Muscle of leg (tissue), 11 donors: Measurements from ENCODE around the gene SEMA3E. TPM values are rescaled to one million over a fixed set of nuclear protein-coding genes. Genes with fewer than 3 reads are reported as not detected.

Source experiments
- DNase-seq: peaks from one replicate; pipeline ENCODE4 v3.0.0; 2013
- H3K27ac ChIP-seq: one replicate; pipeline ENCODE4 v1.5.1; 2013; ENCODE audit warnings: mild to moderate bottlenecking, low read length, control low read depth
- H3K27me3 ChIP-seq: one replicate; pipeline ENCODE4 v1.6.1; 2013; ENCODE audit warnings: low read length; ENCODE audit not compliant: control insufficient read depth, insufficient read depth
- H3K36me3 ChIP-seq: one replicate; pipeline ENCODE4 v1.6.1; 2013; ENCODE audit warnings: low read length; ENCODE audit not compliant: control insufficient read depth, insufficient read depth
- H3K4me1 ChIP-seq: one replicate; pipeline ENCODE4 v1.6.1; 2013; ENCODE audit warnings: low read length; ENCODE audit not compliant: control insufficient read depth, insufficient read depth
- H3K4me3 ChIP-seq: one replicate; pipeline ENCODE4 v1.5.1; 2013; ENCODE audit warnings: low read length, control low read depth
- H3K9me3 ChIP-seq: replicated peaks from 2 replicates; pipeline ENCODE4 v1.6.1; 2013; ENCODE audit warnings: low read depth, low read length; ENCODE audit not compliant: control insufficient read depth
- WGBS: methylation state at CpG from one replicate; pipeline ENCODE4 v1.1.5; 2013; ENCODE audit warnings: missing lambda C conversion rate; ENCODE audit not compliant: insufficient coverage; 5-methylcytosine and 5-hydroxymethylcytosine counted together
- polyA plus RNA-seq, 8 donors: library from polyadenylated mRNA; unstranded; fragments of 120-200 nt; gene quantifications; one replicate each; pipeline versions ENCODE4 v1.2.1 to v1.2.3, GENCODE V29; 2013; ENCODE audit warnings: inconsistent platforms in 1 of 8, low replicate concordance in 1 of 8; ENCODE audit not compliant: insufficient read length in 8 of 8, insufficient read depth in 1 of 8
- total RNA-seq: library from RNA; stranded (reverse); fragments of 120-200 nt; gene quantifications from one replicate; pipeline ENCODE4 v1.2.4, GENCODE V29; 2013

SEMA3E gene
- total and polyA plus RNA-seq, 9 donors: 2.2 to 5.8 (median 3.8) TPM

GRCh38 chr7:83643739-83644138, 5.2 kb downstream of the SEMA3E start:
- no peaks in the 10 kb centered on the region for H3K36me3 ChIP-seq

DNA sequence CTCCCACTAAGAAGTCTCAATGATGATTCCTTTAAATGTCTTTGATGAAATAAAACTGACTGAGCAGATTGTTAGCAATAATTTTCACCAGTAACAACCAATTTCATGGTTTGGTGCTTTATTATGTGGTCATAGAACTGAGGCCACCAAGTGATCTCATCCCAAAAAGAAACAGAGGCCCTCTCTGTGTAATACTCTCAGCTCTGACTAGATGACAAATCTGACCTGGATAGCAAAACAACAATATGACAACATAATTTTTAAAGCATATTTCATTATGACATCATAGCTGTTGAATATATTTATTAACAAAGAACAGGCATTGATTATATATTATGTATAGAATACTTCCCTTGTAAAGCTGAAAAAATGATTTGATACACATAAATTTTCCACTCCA, 5.9 kb downstream of the SEMA3E start:
- Histone ChIP-seq H3K4me3 (no peak overlapping the region), H3K9me3 (no peaks in the 10 kb centered on the region), H3K27me3 (no peaks in the 10 kb centered on the region), H3K4me1 (no peaks in the 10 kb centered on the region), H3K27ac (no peak overlapping the region), H3K36me3 (no peaks in the 10 kb centered on the region)
- no peak for DNase-seq

More at GRCh38 chr7:83643739-83644138, 5.2 kb downstream of the SEMA3E start:
- peaks cover 3% of the 10 kb centered on the region for H3K4me1 ChIP-seq
- H3K27ac ChIP-seq: no peak overlapping the region
- no peak overlapping the region for H3K4me3 ChIP-seq
- DNase-seq: no peak
- no peaks in the 10 kb centered on the region for H3K9me3 ChIP-seq
- peaks cover 5% of the 10 kb centered on the region for H3K27me3 ChIP-seq

- no peaks in the 10 kb centered on the region for H3K9me3 ChIP-seq
- no CpG with 5 or more reads among the region's 1 CpG for WGBS
- H3K27me3 ChIP-seq: no peaks in the 10 kb centered on the region
- no peak overlapping the region for H3K4me3 ChIP-seq
- no peak for DNase-seq
- no peaks in the 10 kb centered on the region for H3K36me3 ChIP-seq
- H3K27ac ChIP-seq: no peak overlapping the region
- no peaks in the 10 kb centered on the region for H3K4me1 ChIP-seq
These were observed 8.0 kb downstream of the SEMA3E start for GRCh38 chr7:83640731-83641537.

DNA sequence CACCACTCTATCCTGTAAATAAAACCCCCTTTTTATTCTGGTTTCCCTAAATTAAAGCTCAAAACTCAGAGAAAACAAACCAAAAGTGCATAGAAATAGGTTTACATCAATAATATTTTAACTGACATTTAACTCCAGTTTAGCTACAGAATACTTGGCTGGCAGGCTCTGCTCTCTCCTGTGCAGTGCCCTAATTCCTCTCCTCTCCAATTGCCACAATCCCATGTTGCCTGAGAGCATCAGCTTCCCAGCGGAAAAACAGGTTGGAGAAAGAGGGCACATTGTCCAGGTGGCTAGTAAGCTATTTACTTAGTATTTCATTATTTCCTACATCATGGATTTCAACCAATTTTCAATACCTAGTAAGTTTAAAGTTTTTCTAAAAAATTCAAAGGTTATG, 8.7 kb downstream of the SEMA3E start:
- Histone ChIP-seq H3K9me3 (no peaks in the 10 kb centered on the region), H3K4me3 (no peak overlapping the region), H3K36me3 (no peaks in the 10 kb centered on the region), H3K4me1 (no peaks in the 10 kb centered on the region), H3K27me3 (no peaks in the 10 kb centered on the region), H3K27ac (no peak overlapping the region)
- WGBS: no CpG with 5 or more reads among the region's 1 CpG
- DNase-seq: no peak

DNA sequence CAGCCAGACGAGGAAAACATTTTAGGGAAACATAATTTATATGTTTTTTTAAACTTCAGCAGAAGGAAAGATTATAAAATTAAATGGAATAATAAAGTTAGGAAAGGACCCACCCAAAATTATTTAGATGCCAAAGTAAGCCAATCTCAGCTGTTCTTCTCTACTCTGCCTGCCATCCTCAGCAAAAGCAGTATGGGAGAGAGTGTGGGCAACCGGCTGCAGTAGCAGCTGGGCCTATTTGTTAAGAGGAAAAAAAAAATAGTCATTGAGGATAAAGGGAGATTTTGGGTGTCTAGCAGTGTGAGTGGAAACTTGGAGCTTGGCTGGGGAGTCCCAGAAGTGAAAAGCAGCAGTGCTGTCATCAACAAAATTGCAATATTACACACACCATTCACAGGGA, 15.4 kb downstream of the SEMA3E start:
- Histone ChIP-seq H3K4me1 (no peaks in the 10 kb centered on the region), H3K9me3 (no peaks in the 10 kb centered on the region), H3K27ac (no peak overlapping the region), H3K36me3 (no peaks in the 10 kb centered on the region), H3K27me3 (no peaks in the 10 kb centered on the region), H3K4me3 (no peak overlapping the region)
- DNase-seq: peak; percentile 8
- WGBS: no CpG with 5 or more reads among the region's 2 CpGs

GRCh38 chr7:83629117-83629880, 19.6 kb downstream of the SEMA3E start:
- Histone ChIP-seq H3K4me1 (no peaks in the 10 kb centered on the region), H3K36me3 (no peaks in the 10 kb centered on the region), H3K27ac (no peak overlapping the region), H3K4me3 (no peak overlapping the region), H3K9me3 (no peaks in the 10 kb centered on the region), H3K27me3 (no peaks in the 10 kb centered on the region)
- no peak for DNase-seq
- WGBS: 81% methylated on average over 8 of the region's 12 CpGs

GRCh38 chr7:83617858-83618257, 31.1 kb downstream of the SEMA3E start:
- Histone ChIP-seq H3K4me1 (no peaks in the 10 kb centered on the region), H3K9me3 (no peaks in the 10 kb centered on the region), H3K27me3 (no peaks in the 10 kb centered on the region), H3K4me3 (no peak overlapping the region), H3K27ac (no peak overlapping the region), H3K36me3 (no peaks in the 10 kb centered on the region)
- DNase-seq: no peak

DNA sequence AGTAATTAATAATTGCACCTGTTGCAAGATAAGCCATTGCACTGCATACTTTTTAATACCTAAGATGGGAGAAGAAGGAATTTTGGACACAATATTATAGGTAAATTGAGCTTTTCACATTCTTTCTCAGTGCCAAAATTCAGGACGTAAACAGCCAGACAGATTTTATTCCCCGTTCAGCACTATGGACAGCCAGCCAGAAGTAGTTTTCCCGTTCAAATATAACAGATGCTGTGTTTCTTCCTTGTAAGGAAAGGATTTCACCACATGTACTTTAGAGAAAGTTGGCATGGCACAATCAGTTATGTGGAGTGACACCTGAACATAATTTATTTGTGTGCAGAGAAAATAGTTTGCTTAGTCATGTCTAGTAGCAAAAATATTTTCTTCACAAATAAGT, 34.8 kb downstream of the SEMA3E start:
- H3K27me3 ChIP-seq: no peaks in the 10 kb centered on the region
- no peaks in the 10 kb centered on the region for H3K4me1 ChIP-seq
- no peaks in the 10 kb centered on the region for H3K9me3 ChIP-seq
- DNase-seq: peak; percentile 17
- no CpG with 5 or more reads among the region's 3 CpGs for WGBS
- H3K27ac ChIP-seq: no peak overlapping the region
- no peaks in the 10 kb centered on the region for H3K36me3 ChIP-seq
- no peak overlapping the region for H3K4me3 ChIP-seq

DNA sequence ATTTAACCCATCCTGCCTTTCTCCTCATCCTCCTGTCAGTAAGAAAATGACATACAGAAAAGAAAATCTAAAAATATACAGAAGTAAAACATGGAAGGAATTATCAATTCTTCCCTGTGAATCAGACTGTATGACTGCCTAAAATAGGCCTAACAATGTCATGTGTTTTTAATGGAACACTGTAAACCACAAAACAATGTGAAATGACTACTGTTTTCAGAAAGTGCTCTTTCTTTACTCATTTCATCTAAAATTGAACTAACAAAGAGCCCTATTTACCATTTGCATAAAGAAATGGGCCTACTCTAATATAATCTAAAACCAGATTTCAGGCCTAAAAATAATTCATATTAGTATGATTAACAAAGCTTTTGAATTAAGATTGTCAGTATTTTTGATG, 35.7 kb downstream of the SEMA3E start:
- no peaks in the 10 kb centered on the region for H3K36me3 ChIP-seq
- no peak for DNase-seq
- no peaks in the 10 kb centered on the region for H3K4me1 ChIP-seq
- no peak overlapping the region for H3K4me3 ChIP-seq
- no peaks in the 10 kb centered on the region for H3K27me3 ChIP-seq
- H3K27ac ChIP-seq: no peak overlapping the region
- no peaks in the 10 kb centered on the region for H3K9me3 ChIP-seq

DNA sequence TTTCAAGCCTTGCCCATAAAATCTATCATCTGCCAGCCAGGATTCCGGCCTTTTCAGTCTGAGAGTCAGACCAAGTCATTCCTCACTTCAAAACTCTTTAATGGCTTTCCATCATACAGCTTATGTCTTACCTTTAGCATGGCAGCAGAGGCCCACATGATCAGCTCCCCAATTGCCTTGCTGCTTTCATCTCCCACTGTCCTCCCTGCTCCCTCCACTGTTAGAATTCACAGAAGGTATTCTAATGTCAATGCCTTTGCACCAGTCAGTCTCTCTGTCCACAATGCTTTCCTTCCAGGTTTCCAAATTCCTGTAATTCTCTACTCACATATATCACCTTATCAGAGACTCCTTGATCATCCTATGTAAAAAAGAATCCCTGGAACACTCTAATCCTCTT, 37.2 kb downstream of the SEMA3E start:
- no peak overlapping the region for H3K27ac ChIP-seq
- no peaks in the 10 kb centered on the region for H3K4me1 ChIP-seq
- H3K9me3 ChIP-seq: no peaks in the 10 kb centered on the region
- H3K27me3 ChIP-seq: no peaks in the 10 kb centered on the region
- WGBS: 77% methylated on average over 1 of the region's 1 CpG
- H3K4me3 ChIP-seq: no peak overlapping the region
- no peak for DNase-seq
- no peaks in the 10 kb centered on the region for H3K36me3 ChIP-seq
